H54 (cell line): Measurements from ENCODE around the gene HOXA2.
A peak's percentile ranks its signal among the peaks of the same experiment; 100 is the strongest.

Source experiments
- DNase-seq: peaks from one replicate; pipeline ENCODE4 v3.0.0; 2011; ENCODE audit warnings: low spot score, mixed read lengths; ENCODE audit not compliant: insufficient read length
- FAIRE-seq: peaks from 3 replicates; lab custom pipeline; 2011; peaks lifted over from hg19 to GRCh38; lab: Jason Lieb, UNC
- POLR2A ChIP-seq: IDR thresholded peaks from 2 replicates; pipeline ENCODE4 v1.6.1; 2011; ENCODE audit warnings: low read depth, mild to moderate bottlenecking, low read length

The HOXA2 gene

GRCh38 chr7:27144781-27145164 lies 42.3 kb upstream of the HOXA2 start:
- TF ChIP-seq POLR2A = no peak
- DNase-seq (no peak), FAIRE-seq (no peak)

GRCh38 chr7:27143950-27144780 lies 41.7 kb upstream of the HOXA2 start:
- TF ChIP-seq POLR2A = no peak
- FAIRE-seq = no peak
- no peak for DNase-seq

- DNase-seq = peak; percentile 100
- FAIRE-seq = peak; percentile 92
- TF ChIP-seq POLR2A = peak; percentile 13; the same call in 1 of the 2 replicates
Measured at GRCh38 chr7:27143023-27143949, 40.8 kb upstream of the HOXA2 start, which contains the start of gene HOXA5. HOXA5 (minus strand) TSS chr7:27143681; CDS start chr7:27143607, 74 bp downstream.

GRCh38 chr7:27142580-27143022 lies 40.1 kb upstream of the HOXA2 start:
- FAIRE-seq = no peak
- DNase-seq = no peak
- TF ChIP-seq POLR2A = no peak

- FAIRE-seq (no peak), DNase-seq (peak; percentile 87)
- TF ChIP-seq POLR2A = no peak
Measured at GRCh38 chr7:27141923-27142579, 39.6 kb upstream of the HOXA2 start.

- no peak for FAIRE-seq
- no peak for DNase-seq
- no peak for TF ChIP-seq POLR2A
Measured at GRCh38 chr7:27141137-27141922, 38.8 kb upstream of the HOXA2 start.

GRCh38 chr7:27140126-27140857 lies 37.8 kb upstream of the HOXA2 start:
- TF ChIP-seq POLR2A = no peak
- no peak for FAIRE-seq
- no peak for DNase-seq

- no peak for TF ChIP-seq POLR2A
- DNase-seq (no peak), FAIRE-seq (no peak)
Measured at GRCh38 chr7:27139334-27140125, 37.0 kb upstream of the HOXA2 start.

GRCh38 chr7:27138985-27139333 lies 36.5 kb upstream of the HOXA2 start:
- TF ChIP-seq POLR2A = no peak
- FAIRE-seq = no peak
- DNase-seq = no peak

- DNase-seq (no peak), FAIRE-seq (no peak)
Measured at GRCh38 chr7:27138472-27138871, 36.0 kb upstream of the HOXA2 start.

GRCh38 chr7:27137640-27138315 lies 35.3 kb upstream of the HOXA2 start:
- DNase-seq = no peak
- TF ChIP-seq POLR2A = no peak
- no peak for FAIRE-seq

More at GRCh38 chr7:27138472-27138871, 36.0 kb upstream of the HOXA2 start:
- no peak for TF ChIP-seq POLR2A
